GM23338 (cell line): ENCODE data around the gene CSNK1G1. TPM values are rescaled to one million over a fixed set of nuclear protein-coding genes. Genes with fewer than 3 reads are reported as not detected.

ENCODE experiments used
- ATAC-seq: fragments of 200-7000 bp; cut with Tn5 transposase; 3 replicates; pipeline ENCODE4 v1.9.1; 2020
- DNase-seq: peaks from one replicate; pipeline ENCODE4 v3.0.0-alpha.2; 2015; ENCODE audit warnings: low spot score
- H2AFZ ChIP-seq: fragments of 200-600 bp; sonication (generic); 2 replicates; pipeline ENCODE4 v1.8.0; 2016; ENCODE audit warnings: antibody characterized with exemption, mild to moderate bottlenecking, moderate library complexity
- H3F3A ChIP-seq: fragments of 200-600 bp; sonication (generic); replicated peaks from 2 replicates; pipeline ENCODE4 v1.8.0; 2017; ENCODE audit warnings: antibody characterized with exemption, mixed run types, low read depth
- H3K27ac ChIP-seq: fragments of 200-600 bp; sonication (generic); 2 replicates; pipeline ENCODE4 v1.6.1; 2016; ENCODE audit warnings: low read depth
- H3K27me3 ChIP-seq: fragments of 200-600 bp; sonication (generic); 2 replicates; pipeline ENCODE4 v1.8.0; 2016; ENCODE audit warnings: mild to moderate bottlenecking, mixed run types, moderate library complexity; ENCODE audit not compliant: insufficient read depth
- H3K36me3 ChIP-seq: fragments of 200-600 bp; sonication (generic); 2 replicates; pipeline ENCODE4 v1.8.0; 2016; ENCODE audit warnings: mild to moderate bottlenecking; ENCODE audit not compliant: insufficient read depth
- H3K4me1 ChIP-seq: fragments of 200-600 bp; sonication (generic); 2 replicates; pipeline ENCODE4 v1.8.0; 2016; ENCODE audit warnings: mild to moderate bottlenecking, moderate library complexity; ENCODE audit not compliant: insufficient read depth
- H3K4me2 ChIP-seq: fragments of 200-600 bp; sonication (generic); 2 replicates; pipeline ENCODE4 v1.7.1; 2017; ENCODE audit warnings: mixed run types
- H3K4me3 ChIP-seq: fragments of 200-600 bp; sonication (generic); 2 replicates; pipeline ENCODE4 v1.6.1; 2016; ENCODE audit warnings: mixed run types
- H3K79me2 ChIP-seq: fragments of 200-600 bp; sonication (generic); replicated peaks from 2 replicates; pipeline ENCODE4 v1.8.0; 2017; ENCODE audit warnings: mild to moderate bottlenecking; ENCODE audit not compliant: insufficient read depth
- H3K9me2 ChIP-seq: fragments of 200-600 bp; sonication (generic); 2 replicates; pipeline ENCODE4 v1.8.0; 2017; ENCODE audit not compliant: insufficient read depth
- H4K20me1 ChIP-seq: fragments of 200-600 bp; sonication (generic); replicated peaks from 2 replicates; pipeline ENCODE4 v1.8.0; 2017; ENCODE audit warnings: mild to moderate bottlenecking; ENCODE audit not compliant: insufficient read depth
- H3K27ac Mint-ChIP-seq: 2 replicates; pipeline ENCODE4 v1.8.0; 2020; ENCODE audit warnings: inconsistent platforms, mild to moderate bottlenecking, moderate library complexity, mixed read lengths
- H3K27me3 Mint-ChIP-seq: 3 replicates; pipeline ENCODE4 v1.8.0; 2022; ENCODE audit warnings: low read depth, mild to moderate bottlenecking, moderate library complexity, mixed read lengths, inconsistent platforms; ENCODE audit not compliant: insufficient read depth, poor library complexity
- H3K36me3 Mint-ChIP-seq: 3 replicates; pipeline ENCODE4 v1.8.0; 2021; ENCODE audit warnings: low read depth, mild to moderate bottlenecking, inconsistent platforms, moderate library complexity, mixed read lengths
- H3K4me1 Mint-ChIP-seq: 3 replicates; pipeline ENCODE4 v1.8.0; 2020; ENCODE audit warnings: mild to moderate bottlenecking, inconsistent platforms, mixed read lengths
- H3K4me3 Mint-ChIP-seq: 3 replicates; pipeline ENCODE4 v1.8.0; 2021; ENCODE audit warnings: moderate library complexity, mild to moderate bottlenecking, inconsistent platforms, mixed read lengths
- H3K9me3 Mint-ChIP-seq: 3 replicates; pipeline ENCODE4 v1.8.0; 2020; ENCODE audit warnings: moderate library complexity, mild to moderate bottlenecking, inconsistent platforms, mixed read lengths
- CREB1 ChIP-seq: fragments of 250-450 bp; sonication (Bioruptor Pico); IDR thresholded peaks from 2 replicates; pipeline ENCODE4 v1.5.0; 2020; ENCODE audit warnings: low read depth, mild to moderate bottlenecking, moderate library complexity
- ETS1 ChIP-seq: IDR thresholded peaks from 2 replicates; pipeline ENCODE4 v1.6.1; 2016; ENCODE audit warnings: antibody characterized with exemption
- EZH2 ChIP-seq: fragments of 200-600 bp; sonication (generic); IDR thresholded peaks from one replicate; pipeline ENCODE4 v1.8.0; 2017; ENCODE audit warnings: antibody characterized with exemption, mild to moderate bottlenecking, low read depth; ENCODE audit not compliant: unreplicated experiment
- EZH2phosphoT487 ChIP-seq: fragments of 200-600 bp; sonication (generic); IDR thresholded peaks from one replicate; pipeline ENCODE4 v1.8.1; 2018; ENCODE audit warnings: antibody characterized with exemption; ENCODE audit not compliant: unreplicated experiment
- JUNB ChIP-seq: IDR thresholded peaks from one replicate; pipeline ENCODE4 v1.6.1; 2016; ENCODE audit warnings: antibody characterized with exemption; ENCODE audit not compliant: unreplicated experiment
- NANOG ChIP-seq: IDR thresholded peaks from 2 replicates; pipeline ENCODE4 v1.6.1; 2016; ENCODE audit warnings: antibody characterized with exemption, borderline replicate concordance
- POLR2AphosphoS5 ChIP-seq: IDR thresholded peaks from 2 replicates; pipeline ENCODE4 v1.6.1; 2016; ENCODE audit warnings: antibody characterized with exemption, low read depth
- REST ChIP-seq: IDR thresholded peaks from one replicate; pipeline ENCODE4 v1.6.1; 2018; ENCODE audit warnings: antibody characterized with exemption; ENCODE audit not compliant: unreplicated experiment
- STAT1 ChIP-seq: IDR thresholded peaks from one replicate; pipeline ENCODE4 v1.6.1; 2016; ENCODE audit warnings: antibody characterized with exemption; ENCODE audit not compliant: unreplicated experiment
- ZNF462 ChIP-seq: fragments of 250-450 bp; sonication (Bioruptor Pico); IDR thresholded peaks from 2 replicates; pipeline ENCODE4 v1.5.0; 2020; ENCODE audit warnings: mild to moderate bottlenecking, moderate library complexity
- polyA plus RNA-seq: library from polyadenylated mRNA; unstranded; fragments of >200 nt; fragmentation: Nextera tagmentation; extraction: Ambion mirVana; gene quantifications from 2 replicates; pipeline ENCODE4 v1.2.1, GENCODE V29; 2016
- total RNA-seq: library from RNA; depleted of rRNA; stranded (reverse); fragments of >200 nt; shearing (Covaris generic); gene quantifications from 2 replicates; pipeline ENCODE4 v1.2.3, GENCODE V29; 2014

Gene CSNK1G1
- total and polyA plus RNA-seq, 2 experiments from 2014 or later: 9.3 to 13.4 TPM

GRCh38 chr15:64264502-64264901 lies 91.5 kb downstream of the CSNK1G1 start (continued):
- TF ChIP-seq REST: no peak

- Histone ChIP-seq H3K79me2 (peaks cover 3% of the 10 kb centered on the region; the same call in 1 of the 2 replicates), H3K36me3 (no peaks in the 10 kb centered on the region), H3K4me1 (no peaks in the 10 kb centered on the region), H3F3A (no peaks in the 10 kb centered on the region), H3K27ac (no peak overlapping the region), H3K4me2 (no peak overlapping the region), H3K4me3 (no peak overlapping the region), H2AFZ (no peak overlapping the region), H3K27me3 (no peaks in the 10 kb centered on the region), H3K9me2 (no peaks in the 10 kb centered on the region), H4K20me1 (no peaks in the 10 kb centered on the region)
- DNase-seq: no peak
- H3K27me3 Mint-ChIP-seq: peaks cover 1% of the 10 kb centered on the region
- no peaks in the 10 kb centered on the region for H3K4me1 Mint-ChIP-seq
- H3K27ac Mint-ChIP-seq: no peak overlapping the region
- peaks cover 5% of the 10 kb centered on the region for H3K9me3 Mint-ChIP-seq
- no peak overlapping the region for H3K4me3 Mint-ChIP-seq
- no peak for ATAC-seq
- H3K36me3 Mint-ChIP-seq: peaks cover 6% of the 10 kb centered on the region; the same call in 1 of the 3 replicates
- TF ChIP-seq CREB1 (CRISPR knock-in tag) (no peak), ZNF462 (CRISPR knock-in tag) (no peak), STAT1 (no peak), POLR2AphosphoS5 (no peak), NANOG (no peak), ETS1 (no peak), EZH2phosphoT487 (no peak), EZH2 (no peak), JUNB (no peak), REST (no peak)
These were observed 92.4 kb downstream of the CSNK1G1 start for GRCh38 chr15:64263567-64263966.
